D341Med (cell line): ENCODE data around the gene RTN4IP1.
A peak's percentile ranks its signal among the peaks of the same experiment; 100 is the strongest.
"Not testable (repeated sequence)": the region's sequence is repeated elsewhere in the genome, so short reads cannot be mapped to it uniquely, and the experiment has no call there.

ENCODE experiments used
- DNase-seq: peaks from one replicate; pipeline ENCODE4 v3.0.0; 2012; ENCODE audit warnings: low spot score

Gene RTN4IP1

GRCh38 chr6:106627760-106628159, 1.5 kb downstream of the RTN4IP1 start:
- DNase-seq, result not testable (repeated sequence)

GRCh38 chr6:106626485-106626884, 2.8 kb downstream of the RTN4IP1 start:
- no peak for DNase-seq

DNA sequence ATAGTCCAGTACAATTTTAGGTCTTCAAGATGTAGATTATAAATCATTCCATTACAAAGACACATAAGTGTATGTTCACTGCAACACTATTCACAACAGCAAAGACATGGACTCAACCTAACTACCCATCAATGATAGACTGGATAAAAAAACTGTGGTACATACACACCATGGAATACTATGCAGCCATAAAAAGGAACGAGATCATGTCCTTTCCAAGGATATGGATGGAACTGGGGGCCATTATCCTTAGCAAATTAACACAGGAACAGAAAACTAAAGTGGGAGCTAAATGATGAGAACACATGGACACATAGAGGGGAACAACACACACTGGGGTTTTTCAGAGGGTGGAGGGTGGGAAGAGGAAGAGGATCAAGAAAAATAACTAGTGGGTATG, 6.3 kb downstream of the RTN4IP1 start:
- DNase-seq, result no peak

GRCh38 chr6:106622412-106622811, 6.9 kb downstream of the RTN4IP1 start:
- DNase-seq, result no peak

- no peak for DNase-seq
Measured at GRCh38 chr6:106620931-106621672, 8.2 kb downstream of the RTN4IP1 start.

GRCh38 chr6:106619223-106619622, 10.1 kb downstream of the RTN4IP1 start:
- DNase-seq, result no peak

- no peak for DNase-seq
Measured at GRCh38 chr6:106618324-106618723, 11.0 kb downstream of the RTN4IP1 start.

DNA sequence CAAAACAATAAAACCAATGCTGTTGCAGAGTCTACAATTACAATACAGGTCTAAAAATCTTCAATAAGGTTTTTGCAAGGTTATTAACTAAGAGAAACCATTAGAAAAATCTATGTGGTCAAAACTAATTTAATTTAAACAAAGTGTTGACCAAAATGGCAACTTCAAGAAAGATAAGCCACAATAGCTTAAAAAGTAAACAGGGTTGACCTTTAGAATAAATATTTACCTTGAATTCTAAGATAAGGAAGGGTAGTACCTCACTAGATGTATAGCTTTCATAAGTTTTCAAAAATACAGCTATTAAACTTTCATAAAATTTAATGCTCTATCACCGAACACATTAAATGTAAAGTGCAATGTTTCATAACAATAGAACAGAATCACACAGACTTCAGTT, 11.4 kb downstream of the RTN4IP1 start:
- DNase-seq, result no peak

- DNase-seq, result no peak
Measured at GRCh38 chr6:106617302-106617701, 12.0 kb downstream of the RTN4IP1 start.

- no peak for DNase-seq
Measured at GRCh38 chr6:106614592-106615257, 14.6 kb downstream of the RTN4IP1 start.

DNA sequence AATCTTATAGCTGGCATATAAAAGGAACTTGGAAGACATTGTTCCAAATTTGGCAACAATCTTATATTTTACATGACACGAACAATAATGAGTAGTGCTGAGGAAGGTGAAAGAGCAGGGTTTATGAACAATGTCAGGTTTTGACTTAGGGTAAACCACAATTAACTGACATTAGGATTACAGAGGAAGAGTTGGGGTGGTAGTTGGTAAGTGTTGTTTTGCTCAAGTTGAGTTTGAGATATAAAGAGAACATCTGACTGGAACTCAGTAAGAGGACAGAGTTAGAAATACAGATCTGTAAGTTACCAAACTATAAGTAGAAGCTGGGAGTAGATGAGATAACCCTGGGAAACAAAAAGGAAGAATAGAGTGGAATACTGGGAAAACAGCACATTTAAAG, 15.1 kb downstream of the RTN4IP1 start:
- DNase-seq, result no peak

DNA sequence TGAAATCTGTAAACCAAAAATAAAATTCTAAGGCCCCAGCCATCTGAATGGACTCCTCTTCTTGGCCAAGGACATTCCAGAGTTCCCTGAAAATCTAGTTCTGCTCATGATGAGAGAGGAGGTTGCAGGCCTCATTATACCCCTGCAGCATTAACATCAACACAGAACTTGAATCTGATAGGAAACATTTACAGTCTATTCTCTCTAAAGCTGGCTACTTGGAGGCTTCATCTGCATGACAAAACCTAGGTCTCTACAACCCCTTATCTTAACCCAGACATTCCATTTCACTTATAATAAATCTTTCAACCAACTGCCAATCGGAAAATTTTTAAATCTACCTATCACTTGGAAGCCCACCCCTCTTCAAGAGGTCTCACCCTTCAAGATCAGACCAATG, 15.7 kb downstream of the RTN4IP1 start:
- DNase-seq, result no peak

DNA sequence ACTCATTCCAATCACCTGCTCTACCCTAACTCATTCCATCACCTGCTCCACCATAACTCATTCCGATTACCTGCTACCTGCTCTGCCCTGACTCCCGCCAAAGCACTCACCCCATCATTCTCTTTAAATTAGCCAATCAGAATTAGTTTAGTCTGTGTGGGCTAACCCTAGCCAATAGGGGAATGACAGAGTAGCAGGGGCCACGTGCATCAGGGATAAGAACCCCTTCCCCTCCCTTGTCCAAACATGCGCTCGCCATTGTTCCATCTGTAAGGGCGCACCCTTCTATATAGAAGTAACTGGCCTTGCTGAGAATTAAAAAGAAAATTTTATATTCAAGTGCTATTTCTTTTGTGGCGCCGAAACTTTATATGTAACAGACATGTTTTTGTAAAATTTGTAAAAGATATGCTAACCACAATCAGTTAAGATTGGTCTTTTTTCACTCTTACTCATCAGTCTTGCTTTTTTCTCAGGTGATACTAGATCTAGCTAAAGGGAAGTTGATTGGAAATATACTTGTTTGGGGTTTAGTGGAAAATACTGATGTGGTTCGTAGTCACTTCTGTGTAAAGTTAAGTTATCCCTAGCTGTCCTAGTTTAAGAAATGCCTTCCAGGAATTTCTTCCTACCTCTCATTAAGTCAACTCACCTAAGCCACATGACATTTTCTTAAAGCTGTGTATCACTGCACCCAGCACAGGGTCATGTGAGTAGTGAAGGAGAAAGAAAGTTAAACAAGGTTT, 16.5 kb downstream of the RTN4IP1 start:
- no peak for DNase-seq

DNA sequence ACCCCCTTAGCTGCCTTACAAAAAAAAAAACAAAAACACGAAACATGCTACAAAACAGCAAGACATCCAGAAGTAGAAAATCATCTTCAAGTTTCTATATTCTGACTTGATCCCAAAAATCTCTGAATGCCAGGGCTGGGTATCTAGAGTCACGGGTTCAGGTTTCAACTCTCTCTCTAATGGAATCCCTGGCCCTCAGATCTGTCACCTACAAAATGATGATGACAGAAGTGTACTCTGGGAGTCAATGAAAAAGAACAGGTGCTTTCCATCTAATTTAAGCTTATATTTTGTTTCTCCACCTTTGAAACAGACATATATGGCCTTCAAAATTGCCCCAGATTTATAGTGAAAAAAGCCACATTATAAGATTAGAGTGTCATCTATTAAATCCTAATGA, 18.3 kb downstream of the RTN4IP1 start:
- no peak for DNase-seq

GRCh38 chr6:106609699-106610098, 19.6 kb downstream of the RTN4IP1 start:
- peak; percentile 55 for DNase-seq

GRCh38 chr6:106608080-106608668, 21.1 kb downstream of the RTN4IP1 start:
- DNase-seq, result peak; percentile 53

GRCh38 chr6:106600329-106600728, 29.0 kb downstream of the RTN4IP1 start:
- DNase-seq, result no peak

DNA sequence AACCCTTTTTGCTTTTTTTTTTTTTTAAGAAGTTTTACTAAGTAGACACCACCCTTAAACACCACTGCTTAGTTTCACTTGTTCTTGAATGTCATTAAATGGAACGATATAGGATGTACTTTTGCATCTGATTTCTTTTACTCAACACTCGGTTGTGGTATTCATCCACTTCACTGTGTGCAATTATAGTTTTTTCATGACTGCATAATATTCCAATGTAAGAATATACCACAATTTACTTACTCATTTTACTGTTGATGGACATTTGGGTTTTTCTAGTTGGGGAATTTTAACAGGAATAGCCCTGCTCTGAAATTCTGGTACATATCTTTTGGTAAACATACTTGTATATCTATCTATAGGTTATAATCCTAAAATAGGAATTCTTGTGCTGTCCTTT, 29.9 kb downstream of the RTN4IP1 start:
- DNase-seq, result no peak

DNA sequence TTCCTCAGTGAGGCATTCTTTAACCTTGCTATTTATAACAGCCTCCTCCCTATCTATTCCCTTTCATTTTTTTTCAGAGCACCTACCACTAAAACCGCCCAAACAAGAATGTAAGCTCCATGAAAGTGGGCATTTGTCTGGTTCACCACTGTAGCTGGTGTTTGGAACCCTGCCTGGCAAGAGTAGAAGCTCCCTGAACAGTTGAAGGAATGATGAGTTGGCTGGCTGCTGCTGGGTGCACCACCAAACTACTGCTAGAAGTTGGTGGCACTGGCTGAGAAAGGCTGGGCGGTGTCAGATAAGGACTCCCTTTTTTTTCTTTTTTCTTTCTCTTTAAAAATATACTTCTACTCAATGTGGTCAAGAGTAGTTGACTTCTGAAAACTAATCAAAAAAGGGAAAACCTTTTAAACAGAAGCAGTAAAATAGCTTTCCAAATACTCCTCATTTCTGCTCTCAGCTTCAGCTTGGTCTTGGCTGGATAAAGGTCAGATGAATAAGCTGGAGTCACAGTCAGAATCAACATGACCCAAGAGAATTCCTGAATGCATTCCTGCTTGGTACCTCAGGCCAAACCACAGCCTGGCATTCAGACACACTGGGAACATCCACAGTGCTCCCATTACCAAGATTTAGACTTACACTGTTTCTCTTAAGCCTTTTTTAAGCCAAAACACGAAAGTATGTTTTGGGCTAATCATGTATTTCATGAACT, 38.0 kb downstream of the RTN4IP1 start:
- no peak for DNase-seq

DNA sequence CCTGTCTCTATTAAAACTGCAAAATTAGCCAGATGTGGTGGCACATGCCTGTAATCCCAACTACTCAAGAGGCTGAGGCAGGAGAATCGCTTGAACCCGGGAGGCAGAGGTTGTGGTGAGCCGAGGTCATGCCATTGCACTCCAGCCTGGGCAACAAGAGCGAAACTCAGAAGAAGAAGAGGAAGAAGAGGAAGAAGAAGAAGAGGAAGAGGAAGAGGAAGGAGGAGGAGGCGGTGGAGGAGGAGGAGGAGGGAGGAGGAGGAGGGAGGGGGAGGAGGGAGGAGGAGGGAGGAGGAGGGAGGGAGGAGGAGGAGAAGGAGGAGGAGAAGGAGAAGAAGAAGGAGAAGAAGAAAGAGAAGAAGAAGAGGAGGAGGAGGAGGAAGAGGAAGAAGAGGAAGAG, 40.4 kb downstream of the RTN4IP1 start:
- not testable (repeated sequence) for DNase-seq

DNA sequence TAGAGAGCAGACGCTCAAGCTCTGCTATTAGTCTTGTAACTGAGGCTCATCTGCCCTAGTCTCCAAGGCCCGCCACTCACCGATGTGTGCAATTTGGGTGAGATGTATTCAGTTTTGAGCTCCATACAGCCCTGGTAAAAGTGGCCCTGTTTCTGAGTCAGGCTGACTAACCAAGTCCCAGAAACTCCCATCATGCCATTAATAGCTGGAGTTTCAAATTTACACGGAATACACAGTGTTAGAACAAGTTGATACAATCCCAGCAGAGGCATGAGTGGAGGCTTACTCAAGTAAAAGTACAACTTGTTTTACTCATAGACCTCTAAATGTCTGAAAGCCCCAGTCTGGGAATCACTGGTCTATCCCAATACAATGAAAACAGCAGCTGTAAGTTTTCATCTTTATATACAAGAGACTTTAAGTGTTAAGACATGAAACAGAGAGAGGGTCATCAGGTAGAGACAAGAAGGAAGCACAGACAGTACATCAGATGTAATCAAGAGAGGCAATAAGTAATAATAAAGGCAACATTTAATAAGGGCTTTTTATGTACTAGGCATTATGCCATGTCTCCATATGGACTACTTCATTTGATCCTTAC, 42.4 kb downstream of the RTN4IP1 start:
- DNase-seq, result no peak

- no peak for DNase-seq
Measured at GRCh38 chr6:106581468-106581867, 47.8 kb downstream of the RTN4IP1 start.
